Measurements from ENCODE around the gene TMPRSS9. TPM values are rescaled to one million over a fixed set of nuclear protein-coding genes. Genes with fewer than 3 reads are reported as not detected.
"Not testable (repeated sequence)": the region's sequence is repeated elsewhere in the genome, so short reads cannot be mapped to it uniquely, and the experiment has no call there.

The TMPRSS9 gene
- total RNA-seq, 1 experiment from 2014 or later = not detected

GRCh38 chr19:2341244-2341751, 18.8 kb upstream of the TMPRSS9 start:
- H3K9me3 ChIP-seq (ENCODE audit: low read length) = no peaks in the 10 kb centered on the region
- H4K20me1 ChIP-seq (ENCODE audit: insufficient read depth, low read depth, low read length) = no peaks in the 10 kb centered on the region; the same call in 1 of the 2 replicates
- no peak overlapping the region for H2AFZ ChIP-seq (ENCODE audit: low read length)
- peaks cover 4% of the 10 kb centered on the region for H3K79me2 ChIP-seq (ENCODE audit: low read length)
- H3K27ac ChIP-seq (ENCODE audit: low read length) = no peak overlapping the region
- H3K9me2 ChIP-seq (replicated peaks; ENCODE audit: insufficient read depth, low read length) = no peaks in the 10 kb centered on the region
- H3K4me1 ChIP-seq (ENCODE audit: low read length) = no peaks in the 10 kb centered on the region
- no peak for DNase-seq
- no peaks in the 10 kb centered on the region for H3K27me3 ChIP-seq (ENCODE audit: low read length)
- no peak overlapping the region for H3K9ac ChIP-seq (ENCODE audit: low read length)
- no peak overlapping the region for H3K4me2 ChIP-seq (ENCODE audit: low read depth, low read length, poor library complexity, severe bottlenecking)
- H3K4me3 ChIP-seq (ENCODE audit: low read length) = no peak overlapping the region
- no peaks in the 10 kb centered on the region for H3K36me3 ChIP-seq (ENCODE audit: insufficient read depth, low read length)

DNA sequence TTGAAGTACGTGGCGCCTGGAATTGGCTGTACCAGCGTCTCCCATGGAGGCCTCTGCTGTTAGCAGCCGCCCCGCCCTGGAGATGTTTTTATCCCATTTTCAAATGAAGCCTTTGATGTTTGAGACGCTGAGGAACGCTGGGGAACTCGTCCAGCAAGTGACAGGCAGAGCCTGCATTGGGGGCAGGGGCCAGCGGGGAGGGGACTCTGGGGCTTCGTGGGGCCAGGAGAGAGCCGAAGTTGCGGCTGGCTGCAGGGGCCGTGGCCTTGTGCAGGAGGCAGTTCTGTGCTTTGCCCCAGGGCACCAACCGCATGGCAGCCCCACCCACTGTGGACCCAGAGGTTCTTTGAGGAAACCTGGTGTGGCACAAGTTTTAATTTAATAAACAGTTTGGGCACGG, 18.1 kb upstream of the TMPRSS9 start:
- H3K27ac ChIP-seq (ENCODE audit: low read length) = no peak overlapping the region
- no peaks in the 10 kb centered on the region for H3K9me3 ChIP-seq (ENCODE audit: low read length)
- no peak overlapping the region for H3K4me2 ChIP-seq (ENCODE audit: low read depth, low read length, poor library complexity, severe bottlenecking)
- no peaks in the 10 kb centered on the region for H3K9me2 ChIP-seq (replicated peaks; ENCODE audit: insufficient read depth, low read length)
- H3K27me3 ChIP-seq (ENCODE audit: low read length) = no peaks in the 10 kb centered on the region
- no peak for DNase-seq
- no peaks in the 10 kb centered on the region for H3K36me3 ChIP-seq (ENCODE audit: insufficient read depth, low read length)
- H3K4me3 ChIP-seq (ENCODE audit: low read length) = no peak overlapping the region
- H4K20me1 ChIP-seq (ENCODE audit: insufficient read depth, low read depth, low read length) = no peaks in the 10 kb centered on the region
- H3K4me1 ChIP-seq (ENCODE audit: low read length) = no peaks in the 10 kb centered on the region
- H3K9ac ChIP-seq (ENCODE audit: low read length) = no peak overlapping the region
- no peaks in the 10 kb centered on the region for H3K79me2 ChIP-seq (ENCODE audit: low read length)
- H2AFZ ChIP-seq (ENCODE audit: low read length) = no peak overlapping the region

GRCh38 chr19:2342656-2343288, 17.3 kb upstream of the TMPRSS9 start:
- Histone ChIP-seq H3K36me3 (ENCODE audit: insufficient read depth, low read length) (no peaks in the 10 kb centered on the region), H3K9me2 (replicated peaks; ENCODE audit: insufficient read depth, low read length) (no peaks in the 10 kb centered on the region), H3K9ac (ENCODE audit: low read length) (no peak overlapping the region), H3K4me2 (ENCODE audit: low read depth, low read length, poor library complexity, severe bottlenecking) (no peak overlapping the region), H4K20me1 (ENCODE audit: insufficient read depth, low read depth, low read length) (no peaks in the 10 kb centered on the region), H3K4me3 (ENCODE audit: low read length) (no peak overlapping the region), H3K27ac (ENCODE audit: low read length) (no peak overlapping the region), H3K4me1 (ENCODE audit: low read length) (no peaks in the 10 kb centered on the region), H3K27me3 (ENCODE audit: low read length) (no peaks in the 10 kb centered on the region), H2AFZ (ENCODE audit: low read length) (no peak overlapping the region), H3K9me3 (ENCODE audit: low read length) (no peaks in the 10 kb centered on the region), H3K79me2 (ENCODE audit: low read length) (no peaks in the 10 kb centered on the region)
- DNase-seq = no peak

DNA sequence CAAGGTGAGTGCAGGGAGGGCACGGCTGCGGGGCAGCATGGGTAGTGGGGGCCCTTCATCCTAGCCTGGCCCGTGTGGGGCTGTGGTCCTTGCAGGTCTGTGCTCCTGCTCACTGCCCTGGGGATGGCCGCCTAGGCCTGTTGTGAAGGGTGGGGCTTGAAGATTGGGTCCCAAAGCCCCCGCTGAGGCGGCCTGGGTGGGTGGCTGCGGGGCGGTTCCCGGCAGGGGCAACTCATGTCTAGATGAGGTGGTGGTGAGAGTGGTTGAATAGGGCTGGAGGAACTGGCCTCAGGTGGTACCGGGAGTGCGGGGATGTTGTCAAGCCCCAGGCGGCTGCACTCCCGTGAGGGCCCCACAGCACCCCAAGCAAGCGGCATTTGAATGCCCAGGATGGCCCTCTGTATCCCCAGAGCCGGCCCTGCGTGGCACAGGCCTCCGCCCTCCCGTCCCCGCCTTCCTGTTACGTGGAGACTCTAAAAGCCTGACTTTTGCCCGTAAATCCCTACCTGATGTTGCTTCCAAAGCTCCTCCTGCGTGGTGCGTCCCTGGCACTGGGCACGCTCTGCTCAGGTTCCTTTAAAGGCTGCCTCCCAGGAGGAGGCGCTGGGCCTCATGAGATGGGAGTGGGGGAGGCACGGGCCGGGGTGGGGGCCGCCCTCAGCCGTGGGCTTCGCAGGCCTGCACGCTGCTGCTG, 16.6 kb upstream of the TMPRSS9 start:
- no peaks in the 10 kb centered on the region for H3K79me2 ChIP-seq (ENCODE audit: low read length)
- H2AFZ ChIP-seq (ENCODE audit: low read length) = no peak overlapping the region
- H3K36me3 ChIP-seq (ENCODE audit: insufficient read depth, low read length) = no peaks in the 10 kb centered on the region
- H3K27me3 ChIP-seq (ENCODE audit: low read length) = no peaks in the 10 kb centered on the region
- DNase-seq = no peak
- no peaks in the 10 kb centered on the region for H3K4me1 ChIP-seq (ENCODE audit: low read length)
- H3K4me3 ChIP-seq (ENCODE audit: low read length) = no peak overlapping the region
- H3K27ac ChIP-seq (ENCODE audit: low read length) = no peak overlapping the region
- no peaks in the 10 kb centered on the region for H3K9me3 ChIP-seq (ENCODE audit: low read length)
- H3K9me2 ChIP-seq (replicated peaks; ENCODE audit: insufficient read depth, low read length) = no peaks in the 10 kb centered on the region
- H3K9ac ChIP-seq (ENCODE audit: low read length) = no peak overlapping the region
- no peaks in the 10 kb centered on the region for H4K20me1 ChIP-seq (ENCODE audit: insufficient read depth, low read depth, low read length)
- no peak overlapping the region for H3K4me2 ChIP-seq (ENCODE audit: low read depth, low read length, poor library complexity, severe bottlenecking)

DNA sequence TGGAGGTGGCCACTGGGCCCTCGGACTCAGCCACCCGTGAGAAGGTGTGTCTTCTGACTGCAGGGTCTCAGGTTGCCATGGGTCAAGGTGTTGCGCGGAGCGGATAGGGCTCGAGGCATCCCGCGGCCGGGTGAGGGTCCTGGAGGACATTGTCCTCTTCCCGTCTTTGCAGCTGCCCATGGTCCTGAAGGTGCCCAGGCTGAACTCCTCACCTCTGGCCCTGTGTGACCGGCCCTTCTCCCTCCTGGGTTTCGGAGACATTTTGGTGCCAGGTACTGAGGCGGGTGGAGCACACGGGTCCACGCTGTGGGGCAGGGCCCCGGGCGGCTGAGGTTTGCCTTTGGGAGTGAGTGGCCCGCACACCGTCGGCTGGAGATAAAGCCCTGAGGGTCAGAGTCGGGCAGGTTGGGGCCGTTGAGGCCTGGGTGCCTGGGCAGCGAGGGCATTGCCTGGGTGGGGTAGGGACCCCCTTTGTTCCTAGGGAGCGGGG, 15.6 kb upstream of the TMPRSS9 start:
- Histone ChIP-seq H3K4me2 (ENCODE audit: low read depth, low read length, poor library complexity, severe bottlenecking) (no peak overlapping the region), H3K9me2 (replicated peaks; ENCODE audit: insufficient read depth, low read length) (no peaks in the 10 kb centered on the region), H3K79me2 (ENCODE audit: low read length) (no peaks in the 10 kb centered on the region), H2AFZ (ENCODE audit: low read length) (no peak overlapping the region), H3K9me3 (ENCODE audit: low read length) (no peaks in the 10 kb centered on the region), H4K20me1 (ENCODE audit: insufficient read depth, low read depth, low read length) (no peaks in the 10 kb centered on the region), H3K9ac (ENCODE audit: low read length) (no peak overlapping the region), H3K27ac (ENCODE audit: low read length) (no peak overlapping the region), H3K4me1 (ENCODE audit: low read length) (no peaks in the 10 kb centered on the region), H3K4me3 (ENCODE audit: low read length) (no peak overlapping the region), H3K27me3 (ENCODE audit: low read length) (no peaks in the 10 kb centered on the region), H3K36me3 (ENCODE audit: insufficient read depth, low read length) (no peaks in the 10 kb centered on the region)
- no peak for DNase-seq

- Histone ChIP-seq H4K20me1 (ENCODE audit: insufficient read depth, low read depth, low read length) (no peaks in the 10 kb centered on the region), H3K79me2 (ENCODE audit: low read length) (no peaks in the 10 kb centered on the region), H2AFZ (ENCODE audit: low read length) (no peak overlapping the region), H3K4me3 (ENCODE audit: low read length) (no peak overlapping the region), H3K9ac (ENCODE audit: low read length) (no peak overlapping the region), H3K9me3 (ENCODE audit: low read length) (no peaks in the 10 kb centered on the region), H3K4me2 (ENCODE audit: low read depth, low read length, poor library complexity, severe bottlenecking) (no peak overlapping the region), H3K27me3 (ENCODE audit: low read length) (no peaks in the 10 kb centered on the region), H3K27ac (ENCODE audit: low read length) (no peak overlapping the region), H3K4me1 (ENCODE audit: low read length) (no peaks in the 10 kb centered on the region), H3K36me3 (ENCODE audit: insufficient read depth, low read length) (no peaks in the 10 kb centered on the region), H3K9me2 (replicated peaks; ENCODE audit: insufficient read depth, low read length) (no peaks in the 10 kb centered on the region)
- DNase-seq = no peak
Observed at GRCh38 chr19:2345076-2345475, 15.0 kb upstream of the TMPRSS9 start.

DNA sequence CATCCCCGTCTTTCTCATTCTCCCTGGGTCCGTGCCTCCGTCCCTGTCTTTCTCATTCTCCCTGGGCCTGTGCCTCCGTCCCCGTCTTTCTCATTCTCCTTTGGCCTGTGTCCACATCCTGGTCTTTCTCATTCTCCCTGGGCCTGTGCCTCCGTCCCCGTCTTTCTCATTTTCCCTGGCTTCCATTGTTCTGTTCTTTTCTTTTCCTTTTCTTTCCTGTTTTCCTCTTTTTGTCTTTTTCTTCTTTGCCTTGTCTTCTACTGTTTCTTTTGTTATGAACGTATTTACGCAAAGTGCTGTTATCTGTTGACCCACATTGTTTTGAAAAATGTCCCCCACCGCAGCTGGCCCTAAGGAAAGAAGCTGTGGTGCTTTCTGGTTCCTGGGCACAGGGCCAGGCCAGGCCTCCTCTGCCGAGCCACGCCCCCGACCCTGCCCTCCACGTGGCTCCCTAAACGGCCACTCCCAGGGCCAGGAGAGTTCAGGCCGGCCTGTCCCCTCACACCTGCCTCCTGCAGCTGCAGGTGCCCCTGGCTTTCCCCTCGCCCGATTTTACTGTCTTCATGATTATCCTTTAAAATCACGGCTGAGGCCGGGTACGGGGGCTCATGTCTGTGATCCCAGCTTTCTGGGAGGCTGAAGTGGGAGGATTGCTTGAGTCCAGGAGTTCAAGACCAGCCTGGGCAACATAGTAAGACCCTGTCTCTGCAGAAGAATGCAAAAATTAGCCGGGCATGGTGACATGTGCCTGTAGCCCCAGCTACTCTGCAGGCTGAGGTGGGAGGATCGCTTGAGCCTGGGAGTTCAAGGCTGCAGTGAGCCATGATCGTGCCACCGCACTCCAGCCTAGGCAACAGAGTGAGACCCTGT, 14.0 kb upstream of the TMPRSS9 start:
- Histone ChIP-seq H3K4me2 (ENCODE audit: low read depth, low read length, poor library complexity, severe bottlenecking) (no peak overlapping the region), H3K4me3 (ENCODE audit: low read length) (no peak overlapping the region), H2AFZ (ENCODE audit: low read length) (no peak overlapping the region), H3K9me2 (replicated peaks; ENCODE audit: insufficient read depth, low read length) (no peaks in the 10 kb centered on the region), H4K20me1 (ENCODE audit: insufficient read depth, low read depth, low read length) (no peaks in the 10 kb centered on the region), H3K9ac (ENCODE audit: low read length) (no peak overlapping the region), H3K36me3 (ENCODE audit: insufficient read depth, low read length) (no peaks in the 10 kb centered on the region), H3K79me2 (ENCODE audit: low read length) (no peaks in the 10 kb centered on the region), H3K9me3 (ENCODE audit: low read length) (no peaks in the 10 kb centered on the region), H3K4me1 (ENCODE audit: low read length) (no peaks in the 10 kb centered on the region), H3K27me3 (ENCODE audit: low read length) (no peaks in the 10 kb centered on the region), H3K27ac (ENCODE audit: low read length) (no peak overlapping the region)
- DNase-seq = no peak

DNA sequence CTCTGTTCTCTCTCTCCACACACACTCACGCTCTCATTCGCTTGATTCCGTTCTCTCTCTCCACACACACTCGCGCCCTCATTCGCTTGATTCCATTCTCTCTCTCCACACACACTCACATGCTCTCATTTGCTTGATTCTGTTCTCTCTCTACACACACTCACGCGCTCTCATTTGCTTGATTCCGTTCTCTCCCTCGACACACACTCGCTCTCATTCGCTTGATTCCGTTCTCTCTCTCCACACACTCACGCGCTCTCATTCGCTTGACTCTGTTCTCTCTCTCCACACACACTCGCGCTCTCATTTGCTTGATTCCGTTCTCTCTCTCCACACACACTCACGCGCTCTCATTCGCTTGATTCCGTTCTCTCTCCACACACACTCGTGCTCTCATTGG, 10.2 kb upstream of the TMPRSS9 start:
- not testable (repeated sequence) for H3K4me2 ChIP-seq (ENCODE audit: low read depth, low read length, poor library complexity, severe bottlenecking); H3K27ac ChIP-seq (ENCODE audit: low read length); H3K9me2 ChIP-seq (replicated peaks; ENCODE audit: insufficient read depth, low read length); H3K9ac ChIP-seq (ENCODE audit: low read length); H3K4me3 ChIP-seq (ENCODE audit: low read length); H3K36me3 ChIP-seq (ENCODE audit: insufficient read depth, low read length); H3K27me3 ChIP-seq (ENCODE audit: low read length); H3K79me2 ChIP-seq (ENCODE audit: low read length); H3K4me1 ChIP-seq (ENCODE audit: low read length); H3K9me3 ChIP-seq (ENCODE audit: low read length); DNase-seq; H4K20me1 ChIP-seq (ENCODE audit: insufficient read depth, low read depth, low read length); H2AFZ ChIP-seq (ENCODE audit: low read length)

All from Karpas-422 (cell line).